Parathyroid adenoma (tissue), 2 donors: ENCODE data around the gene UBR2.
"Not testable (repeated sequence)": the region's sequence is repeated elsewhere in the genome, so short reads cannot be mapped to it uniquely, and the experiment has no call there.

Experiments used
- H2AFZ ChIP-seq: fragments of 300-600 bp; sonication (generic); one replicate; pipeline ENCODE4 v1.7.0; 2017; ENCODE audit warnings: antibody characterized with exemption, mild to moderate bottlenecking
- H3K27ac ChIP-seq: fragments of 300-600 bp; sonication (generic); one replicate; pipeline ENCODE4 v1.7.0; 2017
- H3K27me3 ChIP-seq: fragments of 300-600 bp; sonication (generic); one replicate; pipeline ENCODE4 v1.7.0; 2017; ENCODE audit warnings: low read length; ENCODE audit not compliant: control insufficient read depth, insufficient read depth
- H3K36me3 ChIP-seq: fragments of 300-600 bp; sonication (generic); one replicate; pipeline ENCODE4 v1.7.0; 2017; ENCODE audit warnings: low read length; ENCODE audit not compliant: control insufficient read depth, insufficient read depth
- H3K4me1 ChIP-seq: fragments of 300-600 bp; sonication (generic); one replicate; pipeline ENCODE4 v1.7.0; 2017; ENCODE audit warnings: control low read depth
- H3K4me2 ChIP-seq: fragments of 300-600 bp; sonication (generic); one replicate; pipeline ENCODE4 v1.7.0; 2017; ENCODE audit warnings: low read length
- H3K4me3 ChIP-seq: fragments of 300-600 bp; sonication (generic); one replicate; pipeline ENCODE4 v1.7.0; 2017; ENCODE audit warnings: low read depth, low read length
- H3K79me2 ChIP-seq: fragments of 300-600 bp; sonication (generic); one replicate; pipeline ENCODE4 v1.7.0; 2017; ENCODE audit warnings: control low read depth
- H3K9ac ChIP-seq: fragments of 300-600 bp; sonication (generic); one replicate; pipeline ENCODE4 v1.7.0; 2017; ENCODE audit warnings: mild to moderate bottlenecking
- H3K9me3 ChIP-seq: fragments of 300-600 bp; sonication (generic); one replicate; pipeline ENCODE4 v1.7.0; 2017; ENCODE audit warnings: low read length; ENCODE audit not compliant: control insufficient read depth
- CTCF ChIP-seq: fragments of 300-600 bp; sonication (generic); IDR thresholded peaks from one replicate; pipeline ENCODE4 v1.7.0; 2017; ENCODE audit warnings: antibody characterized with exemption, mild to moderate bottlenecking
- donor health status: primary hyperparathyroidism.

The UBR2 gene

DNA sequence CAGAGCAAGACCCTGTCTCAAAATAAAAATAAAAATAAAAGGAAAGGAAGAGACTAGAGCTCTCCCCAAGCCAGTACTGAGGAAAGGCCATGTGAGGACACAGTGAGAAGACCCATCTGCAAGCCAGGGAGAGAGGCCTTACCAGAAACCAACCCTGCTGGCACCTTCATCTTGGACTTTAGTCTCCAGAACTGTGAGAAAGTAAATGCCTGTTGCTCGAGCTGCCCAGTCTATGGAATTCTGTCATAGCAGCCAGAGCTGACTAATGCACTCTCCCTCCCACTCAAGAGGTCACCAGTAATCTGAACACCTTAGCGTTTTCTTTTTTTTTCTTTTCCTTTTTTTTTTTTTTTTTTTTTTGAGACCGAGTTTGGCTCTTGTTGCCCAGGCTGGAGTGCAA lies 165.9 kb downstream of the UBR2 start:
- Histone ChIP-seq H3K27me3 (no peaks in the 10 kb centered on the region), H2AFZ (no peak overlapping the region), H3K36me3 (no peaks in the 10 kb centered on the region), H3K9me3 (no peaks in the 10 kb centered on the region), H3K9ac (no peak overlapping the region), H3K4me1 (peaks cover 15% of the 10 kb centered on the region), H3K27ac (no peak overlapping the region), H3K4me3 (no peak overlapping the region), H3K4me2 (no peak overlapping the region), H3K79me2 (no peaks in the 10 kb centered on the region)
- no peak for TF ChIP-seq CTCF

- peak overlapping the region; percentile 5 for H2AFZ ChIP-seq
- not testable (repeated sequence) for H3K36me3 ChIP-seq, H3K4me1 ChIP-seq, H3K9me3 ChIP-seq, H3K27me3 ChIP-seq, H3K79me2 ChIP-seq, H3K4me3 ChIP-seq, H3K27ac ChIP-seq, H3K4me2 ChIP-seq, H3K9ac ChIP-seq
These were observed 170.1 kb downstream of the UBR2 start for GRCh38 chr6:42733867-42734481.

DNA sequence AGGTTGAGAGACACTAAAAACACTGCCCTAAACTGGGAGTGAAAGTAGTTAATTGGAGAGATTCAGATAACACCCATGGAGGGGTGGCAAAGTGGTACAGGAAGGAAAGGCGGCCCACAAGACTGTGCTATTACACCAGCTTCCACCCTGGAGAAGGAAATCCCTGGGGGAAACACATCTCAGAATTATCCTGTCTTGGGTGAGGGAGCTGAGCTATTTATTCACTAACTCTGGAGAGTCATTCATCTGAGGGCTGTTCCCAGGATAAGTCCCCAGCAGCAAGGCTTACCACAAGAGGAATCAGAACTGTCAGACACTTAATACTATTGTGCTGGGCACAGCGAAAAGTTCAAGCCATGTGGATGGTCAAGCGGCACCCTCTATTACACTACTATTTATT lies 172.1 kb downstream of the UBR2 start:
- no peak overlapping the region for H3K27ac ChIP-seq
- no peaks in the 10 kb centered on the region for H3K27me3 ChIP-seq
- H3K36me3 ChIP-seq = no peaks in the 10 kb centered on the region
- no peak overlapping the region for H3K9ac ChIP-seq
- H3K4me2 ChIP-seq = no peak overlapping the region
- H3K9me3 ChIP-seq = no peaks in the 10 kb centered on the region
- H2AFZ ChIP-seq = no peak overlapping the region
- no peak overlapping the region for H3K4me3 ChIP-seq
- H3K4me1 ChIP-seq = no peaks in the 10 kb centered on the region
- H3K79me2 ChIP-seq = no peaks in the 10 kb centered on the region
- TF ChIP-seq CTCF = no peak

GRCh38 chr6:42740725-42741124 lies 176.9 kb downstream of the UBR2 start:
- no peak overlapping the region for H2AFZ ChIP-seq
- H3K4me2 ChIP-seq = no peak overlapping the region
- H3K27me3 ChIP-seq = no peaks in the 10 kb centered on the region
- H3K4me3 ChIP-seq = no peak overlapping the region
- H3K79me2 ChIP-seq = peaks cover 32% of the 10 kb centered on the region
- no peak overlapping the region for H3K27ac ChIP-seq
- H3K4me1 ChIP-seq = peaks cover 5% of the 10 kb centered on the region
- H3K36me3 ChIP-seq = no peaks in the 10 kb centered on the region
- H3K9ac ChIP-seq = no peak overlapping the region
- H3K9me3 ChIP-seq = no peaks in the 10 kb centered on the region
- no peak for TF ChIP-seq CTCF

- no peak for TF ChIP-seq CTCF
- Histone ChIP-seq H2AFZ (no peak overlapping the region), H3K27ac (no peak overlapping the region), H3K4me3 (no peak overlapping the region), H3K27me3 (no peaks in the 10 kb centered on the region), H3K4me1 (peaks cover 5% of the 10 kb centered on the region), H3K9me3 (no peaks in the 10 kb centered on the region), H3K36me3 (no peaks in the 10 kb centered on the region), H3K79me2 (peaks cover 32% of the 10 kb centered on the region), H3K9ac (no peak overlapping the region), H3K4me2 (no peak overlapping the region)
These were observed 178.5 kb downstream of the UBR2 start for GRCh38 chr6:42742116-42742894.
